KBM-7 (cell line): ENCODE data around the gene CCDC15.
"Not testable (repeated sequence)": the region's sequence is repeated elsewhere in the genome, so short reads cannot be mapped to it uniquely, and the experiment has no call there.

ENCODE experiments used
- DNase-seq: peaks from one replicate; pipeline ENCODE4 v3.0.0-alpha.2; 2015
- in situ Hi-C: fragments of 300-500 bp; cut with MboI; formaldehyde crosslinking; loops from 2 replicates; pipeline ENCODE4 v1.14.3; 2020; ENCODE audit warnings: low sequenced_read_pairs, low pct_unique_long_range_greater_than_20kb, mixed read lengths

CCDC15 gene

DNA sequence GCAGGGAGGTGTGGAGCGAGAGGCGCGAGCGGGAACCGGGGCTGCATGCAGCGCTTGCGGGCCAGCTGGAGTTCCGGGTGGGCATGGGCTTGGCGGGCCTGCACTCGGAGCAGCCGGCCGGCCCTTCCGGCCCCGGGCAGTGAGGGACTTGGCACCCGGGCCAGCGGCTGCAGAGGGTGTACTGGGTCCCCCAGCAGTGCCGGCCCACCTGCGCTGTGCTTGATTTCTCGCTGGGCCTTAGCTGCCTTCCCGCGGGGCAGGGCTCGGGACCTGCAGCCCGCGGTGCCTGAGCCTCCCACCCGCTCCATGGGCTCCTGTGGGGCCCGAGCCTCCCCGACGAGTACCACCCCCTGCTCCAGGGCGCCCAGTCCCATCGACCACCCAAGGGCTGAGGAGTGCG is 135.5 kb downstream of the CCDC15 start:
- in situ Hi-C loops = not testable (repeated sequence)

DNA sequence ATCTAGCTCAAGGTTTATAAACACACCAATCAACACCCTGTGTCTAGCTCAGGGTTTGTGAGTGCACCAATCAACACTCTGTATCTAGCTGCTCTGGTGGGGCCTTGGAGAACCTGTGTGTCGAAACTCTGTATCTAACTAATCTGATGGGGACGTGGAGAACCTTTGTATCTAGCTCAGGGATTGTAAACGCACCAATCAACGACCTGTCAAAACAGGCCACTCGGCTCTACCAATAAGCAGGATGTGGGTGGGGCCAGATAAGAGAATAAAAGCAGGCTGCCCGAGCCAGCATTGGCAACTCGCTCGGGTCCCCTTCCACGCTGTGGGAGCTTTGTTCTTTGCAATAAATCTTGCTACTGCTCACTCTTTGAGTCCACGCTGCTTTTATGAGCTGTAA is 136.1 kb downstream of the CCDC15 start:
- in situ Hi-C loops, DNase-seq: not testable (repeated sequence)

More for the DNA sequence above, 135.5 kb downstream of the CCDC15 start:
- DNase-seq = not testable (repeated sequence)

DNA sequence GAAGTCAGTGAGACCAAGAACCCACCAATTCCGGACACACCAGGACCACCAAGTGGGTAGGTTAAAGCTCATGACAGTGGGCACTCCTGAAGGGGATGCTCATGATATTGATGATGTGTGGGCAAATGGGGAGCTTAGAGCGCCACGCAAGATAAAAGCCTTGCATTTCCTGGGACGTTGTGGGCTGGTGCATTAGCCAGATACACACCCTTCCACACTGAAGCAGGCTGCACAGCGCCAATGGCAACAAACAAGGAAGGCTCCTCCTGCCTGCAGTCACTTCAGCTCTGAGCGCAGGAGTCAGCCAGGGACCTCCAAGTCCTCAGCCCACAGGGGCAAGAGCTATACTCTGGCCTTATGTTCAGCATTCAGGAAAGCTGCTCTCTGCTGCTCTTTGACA is 136.8 kb downstream of the CCDC15 start:
- in situ Hi-C loops = no loop called here
- no peak for DNase-seq
